ENCODE results near the gene PPID.
"Not testable (repeated sequence)": the region's sequence is repeated elsewhere in the genome, so short reads cannot be mapped to it uniquely, and the experiment has no call there.

The PPID gene

GRCh38 chr4:158722917-158723793, at the start of gene PPID:
Gene PPID (minus strand): TSS chr4:158723396. CDS start chr4:158723288, 108 bp downstream.
- ATAC-seq, result peak; percentile 96
- peaks cover 12% of the 10 kb centered on the region for H3K27me3 Mint-ChIP-seq

GRCh38 chr4:158771776-158772175, 48.6 kb upstream of the PPID start:
- Mint-ChIP-seq H3K27me3 (peaks cover 66% of the 10 kb centered on the region), H3K27ac (no peak overlapping the region)

More at GRCh38 chr4:158722917-158723793, at the start of gene PPID:
- Mint-ChIP-seq H3K9me3 (no peaks in the 10 kb centered on the region), H3K27ac (peak within 1 kb of the TSS; percentile 91), H3K4me1 (peaks cover 16% of the 10 kb centered on the region), H3K36me3 (peaks cover 26% of the 10 kb centered on the region), H3K4me3 (peak within 1 kb of the TSS; percentile 91)

GRCh38 chr4:158770671-158771070, 47.5 kb upstream of the PPID start:
- H3K4me3 Mint-ChIP-seq, result no peak overlapping the region
- peaks cover 75% of the 10 kb centered on the region for H3K27me3 Mint-ChIP-seq
- no peak for ATAC-seq
- peaks cover 6% of the 10 kb centered on the region for H3K4me1 Mint-ChIP-seq
- no peak overlapping the region for H3K27ac Mint-ChIP-seq
- no peaks in the 10 kb centered on the region for H3K9me3 Mint-ChIP-seq
- no peaks in the 10 kb centered on the region for H3K36me3 Mint-ChIP-seq

More at GRCh38 chr4:158771776-158772175, 48.6 kb upstream of the PPID start:
- H3K36me3 Mint-ChIP-seq, result no peaks in the 10 kb centered on the region
- no peaks in the 10 kb centered on the region for H3K9me3 Mint-ChIP-seq
- no peak overlapping the region for H3K4me3 Mint-ChIP-seq
- no peak for ATAC-seq
- H3K4me1 Mint-ChIP-seq, result peaks cover 6% of the 10 kb centered on the region

- peaks cover 6% of the 10 kb centered on the region for H3K4me1 Mint-ChIP-seq
- peak; percentile 38 for ATAC-seq
- peak overlapping the region; percentile 95 for H3K4me3 Mint-ChIP-seq
- no peaks in the 10 kb centered on the region for H3K36me3 Mint-ChIP-seq
- H3K27ac Mint-ChIP-seq, result peak overlapping the region; percentile 85
- peaks cover 76% of the 10 kb centered on the region for H3K27me3 Mint-ChIP-seq
- no peaks in the 10 kb centered on the region for H3K9me3 Mint-ChIP-seq
Measured at GRCh38 chr4:158769175-158769921, 46.2 kb upstream of the PPID start.

GRCh38 chr4:158768555-158769174, 45.5 kb upstream of the PPID start, which contains the start of gene FNIP2:
Gene FNIP2 (plus strand): TSS chr4:158769026. CDS start chr4:158769213, 187 bp downstream.
- ATAC-seq, result peak; percentile 81
- Mint-ChIP-seq H3K4me3 (peak within 1 kb of the TSS; percentile 95), H3K27ac (peak within 1 kb of the TSS; percentile 85), H3K36me3 (no peaks in the 10 kb centered on the region), H3K9me3 (no peaks in the 10 kb centered on the region), H3K27me3 (peaks cover 76% of the 10 kb centered on the region), H3K4me1 (peaks cover 6% of the 10 kb centered on the region)

GRCh38 chr4:158767451-158767850, 44.3 kb upstream of the PPID start:
- no peak for ATAC-seq
- Mint-ChIP-seq H3K4me3 (no peak overlapping the region), H3K27me3 (peaks cover 79% of the 10 kb centered on the region), H3K36me3 (no peaks in the 10 kb centered on the region), H3K9me3 (no peaks in the 10 kb centered on the region), H3K27ac (no peak overlapping the region), H3K4me1 (peaks cover 6% of the 10 kb centered on the region)

- Mint-ChIP-seq H3K27me3 (peaks cover 79% of the 10 kb centered on the region), H3K4me3 (no peak overlapping the region), H3K36me3 (no peaks in the 10 kb centered on the region), H3K27ac (no peak overlapping the region), H3K4me1 (peaks cover 6% of the 10 kb centered on the region), H3K9me3 (no peaks in the 10 kb centered on the region)
- no peak for ATAC-seq
Measured at GRCh38 chr4:158766434-158767044, 43.3 kb upstream of the PPID start.

GRCh38 chr4:158763462-158763861, 40.3 kb upstream of the PPID start:
- H3K27me3 Mint-ChIP-seq, result peaks cover 83% of the 10 kb centered on the region
- ATAC-seq, result no peak
- no peaks in the 10 kb centered on the region for H3K9me3 Mint-ChIP-seq
- no peak overlapping the region for H3K27ac Mint-ChIP-seq
- H3K4me3 Mint-ChIP-seq, result no peak overlapping the region
- no peaks in the 10 kb centered on the region for H3K4me1 Mint-ChIP-seq
- H3K36me3 Mint-ChIP-seq, result peaks cover 5% of the 10 kb centered on the region

- H3K9me3 Mint-ChIP-seq, result peaks cover 3% of the 10 kb centered on the region
- no peak for ATAC-seq
- peaks cover 83% of the 10 kb centered on the region for H3K27me3 Mint-ChIP-seq
- no peak overlapping the region for H3K4me3 Mint-ChIP-seq
- H3K4me1 Mint-ChIP-seq, result no peaks in the 10 kb centered on the region
- peaks cover 5% of the 10 kb centered on the region for H3K36me3 Mint-ChIP-seq
- no peak overlapping the region for H3K27ac Mint-ChIP-seq
Measured at GRCh38 chr4:158762553-158762952, 39.4 kb upstream of the PPID start.

- H3K9me3 Mint-ChIP-seq, result peaks cover 13% of the 10 kb centered on the region
- no peak overlapping the region for H3K27ac Mint-ChIP-seq
- no peaks in the 10 kb centered on the region for H3K4me1 Mint-ChIP-seq
- H3K4me3 Mint-ChIP-seq, result no peak overlapping the region
- peaks cover 83% of the 10 kb centered on the region for H3K27me3 Mint-ChIP-seq
- no peak for ATAC-seq
- peaks cover 5% of the 10 kb centered on the region for H3K36me3 Mint-ChIP-seq
Measured at GRCh38 chr4:158760866-158761265, 37.7 kb upstream of the PPID start.

- H3K27ac Mint-ChIP-seq, H3K4me1 Mint-ChIP-seq, ATAC-seq, H3K4me3 Mint-ChIP-seq, H3K36me3 Mint-ChIP-seq: not testable (repeated sequence)
- peaks cover 84% of the 10 kb centered on the region for H3K27me3 Mint-ChIP-seq
- H3K9me3 Mint-ChIP-seq, result peaks cover 13% of the 10 kb centered on the region
Measured at GRCh38 chr4:158759539-158759938, 36.3 kb upstream of the PPID start.

- no peak overlapping the region for H3K27ac Mint-ChIP-seq
- peaks cover 13% of the 10 kb centered on the region for H3K9me3 Mint-ChIP-seq
- peaks cover 5% of the 10 kb centered on the region for H3K36me3 Mint-ChIP-seq
- no peak overlapping the region for H3K4me3 Mint-ChIP-seq
- H3K27me3 Mint-ChIP-seq, result peaks cover 84% of the 10 kb centered on the region
- H3K4me1 Mint-ChIP-seq, result no peaks in the 10 kb centered on the region
- ATAC-seq, result no peak
Measured at GRCh38 chr4:158758703-158759102, 35.5 kb upstream of the PPID start.

- Mint-ChIP-seq H3K4me1 (no peaks in the 10 kb centered on the region), H3K4me3 (no peak overlapping the region), H3K27me3 (peaks cover 82% of the 10 kb centered on the region), H3K9me3 (peaks cover 13% of the 10 kb centered on the region), H3K36me3 (peaks cover 5% of the 10 kb centered on the region), H3K27ac (no peak overlapping the region)
- no peak for ATAC-seq
Measured at GRCh38 chr4:158758142-158758541, 34.9 kb upstream of the PPID start.

- no peak overlapping the region for H3K4me3 Mint-ChIP-seq
- peaks cover 66% of the 10 kb centered on the region for H3K27me3 Mint-ChIP-seq
- no peak overlapping the region for H3K27ac Mint-ChIP-seq
- no peaks in the 10 kb centered on the region for H3K4me1 Mint-ChIP-seq
- ATAC-seq, result no peak
- H3K36me3 Mint-ChIP-seq, result peaks cover 5% of the 10 kb centered on the region
- H3K9me3 Mint-ChIP-seq, result peaks cover 13% of the 10 kb centered on the region
Measured at GRCh38 chr4:158756588-158756987, 33.4 kb upstream of the PPID start.

- not testable (repeated sequence) for H3K4me1 Mint-ChIP-seq, H3K4me3 Mint-ChIP-seq, ATAC-seq, H3K36me3 Mint-ChIP-seq, H3K27ac Mint-ChIP-seq
- Mint-ChIP-seq H3K27me3 (peaks cover 58% of the 10 kb centered on the region), H3K9me3 (peaks cover 13% of the 10 kb centered on the region)
Measured at GRCh38 chr4:158755819-158756218, 32.6 kb upstream of the PPID start.
